Measurements from ENCODE around the gene PDCD1. TPM values are rescaled to one million over a fixed set of nuclear protein-coding genes. Genes with fewer than 3 reads are reported as not detected.
A peak's percentile ranks its signal among the peaks of the same experiment; 100 is the strongest.

The PDCD1 gene
- total and polyA plus RNA-seq, 2 donors (not counting 1 experiment from before 2014, with no cell fraction given): not detected

- Histone ChIP-seq H3K79me2 (ENCODE audit: control insufficient read depth, insufficient read depth, low read length) (no peaks in the 10 kb centered on the region), H4K20me1 (ENCODE audit: control insufficient read depth, extremely low read depth, insufficient read depth, low read length) (no peaks in the 10 kb centered on the region), H3K4me2 (ENCODE audit: extremely low read depth, insufficient read depth, low read length) (no peak overlapping the region), H2AFZ (ENCODE audit: low read length) (no peak overlapping the region), H3K27ac (ENCODE audit: insufficient read depth, low read length) (no peak overlapping the region), H3K4me3 (replicated peaks in 1 of 4; ENCODE audit: control extremely low read depth in 1 of 4, insufficient read depth in 1 of 4, low read depth in 3 of 4, low read length in 4 of 4) (no peak overlapping the region), H3K9me3 (ENCODE audit: control insufficient read depth, insufficient read depth, low read depth, low read length) (no peaks in the 10 kb centered on the region), H3K36me3 (ENCODE audit: control insufficient read depth, insufficient read depth, low read length) (no peaks in the 10 kb centered on the region), H3K9ac (ENCODE audit: insufficient read depth, low read length) (no peak overlapping the region), H3K27me3 (ENCODE audit: control insufficient read depth, insufficient read depth, low read length) (no peaks in the 10 kb centered on the region), H3K4me1 (ENCODE audit: control insufficient read depth, extremely low read depth, insufficient read depth, low read length) (no peaks in the 10 kb centered on the region)
- TF ChIP-seq CTCF (conservative IDR thresholded peaks at IDR 0.05 in 1 of 2, IDR thresholded peaks at IDR 0.05 in 1 of 2; ENCODE audit: low read depth in 1 of 2, low read length in 2 of 2) (no peak), EZH2 (IDR thresholded peaks at IDR 0.05; ENCODE audit: low read length, missing control alignments) (no peak)
- DNase-seq (ENCODE audit: low read depth in 2 of 2): no peak
Measured at GRCh38 chr2:241893265-241893664, 34.6 kb upstream of the PDCD1 start.

GRCh38 chr2:241892299-241893137 is 33.8 kb upstream of the PDCD1 start:
- no peak overlapping the region for H3K4me3 ChIP-seq (replicated peaks in 1 of 4; ENCODE audit: control extremely low read depth in 1 of 4, insufficient read depth in 1 of 4, low read depth in 3 of 4, low read length in 4 of 4)
- no peaks in the 10 kb centered on the region for H4K20me1 ChIP-seq (ENCODE audit: control insufficient read depth, extremely low read depth, insufficient read depth, low read length)
- TF ChIP-seq EZH2 (IDR thresholded peaks at IDR 0.05; ENCODE audit: low read length, missing control alignments) (no peak), CTCF (conservative IDR thresholded peaks at IDR 0.05 in 1 of 2, IDR thresholded peaks at IDR 0.05 in 1 of 2; ENCODE audit: low read depth in 1 of 2, low read length in 2 of 2) (no peak)
- H3K36me3 ChIP-seq (ENCODE audit: control insufficient read depth, insufficient read depth, low read length): no peaks in the 10 kb centered on the region
- no peaks in the 10 kb centered on the region for H3K4me1 ChIP-seq (ENCODE audit: control insufficient read depth, extremely low read depth, insufficient read depth, low read length)
- H3K79me2 ChIP-seq (ENCODE audit: control insufficient read depth, insufficient read depth, low read length): no peaks in the 10 kb centered on the region
- H3K9me3 ChIP-seq (ENCODE audit: control insufficient read depth, insufficient read depth, low read depth, low read length): no peaks in the 10 kb centered on the region
- DNase-seq (ENCODE audit: low read depth in 2 of 2): peak; percentile 33 to 42
- no peak overlapping the region for H3K27ac ChIP-seq (ENCODE audit: insufficient read depth, low read length)
- H3K9ac ChIP-seq (ENCODE audit: insufficient read depth, low read length): no peak overlapping the region
- no peaks in the 10 kb centered on the region for H3K27me3 ChIP-seq (ENCODE audit: control insufficient read depth, insufficient read depth, low read length)
- no peak overlapping the region for H3K4me2 ChIP-seq (ENCODE audit: extremely low read depth, insufficient read depth, low read length)
- H2AFZ ChIP-seq (ENCODE audit: low read length): no peak overlapping the region

- no peaks in the 10 kb centered on the region for H3K36me3 ChIP-seq (ENCODE audit: control insufficient read depth, insufficient read depth, low read length)
- H4K20me1 ChIP-seq (ENCODE audit: control insufficient read depth, extremely low read depth, insufficient read depth, low read length): no peaks in the 10 kb centered on the region
- H3K9ac ChIP-seq (ENCODE audit: insufficient read depth, low read length): no peak overlapping the region
- no peak for DNase-seq (ENCODE audit: low read depth in 2 of 2)
- no peak overlapping the region for H2AFZ ChIP-seq (ENCODE audit: low read length)
- H3K4me3 ChIP-seq (replicated peaks in 1 of 4; ENCODE audit: control extremely low read depth in 1 of 4, insufficient read depth in 1 of 4, low read depth in 3 of 4, low read length in 4 of 4): no peak overlapping the region
- no peaks in the 10 kb centered on the region for H3K79me2 ChIP-seq (ENCODE audit: control insufficient read depth, insufficient read depth, low read length)
- H3K27me3 ChIP-seq (ENCODE audit: control insufficient read depth, insufficient read depth, low read length): no peaks in the 10 kb centered on the region
- H3K4me1 ChIP-seq (ENCODE audit: control insufficient read depth, extremely low read depth, insufficient read depth, low read length): no peaks in the 10 kb centered on the region
- no peaks in the 10 kb centered on the region for H3K9me3 ChIP-seq (ENCODE audit: control insufficient read depth, insufficient read depth, low read depth, low read length)
- no peak overlapping the region for H3K4me2 ChIP-seq (ENCODE audit: extremely low read depth, insufficient read depth, low read length)
- TF ChIP-seq EZH2 (IDR thresholded peaks at IDR 0.05; ENCODE audit: low read length, missing control alignments) (no peak), CTCF (conservative IDR thresholded peaks at IDR 0.05 in 1 of 2, IDR thresholded peaks at IDR 0.05 in 1 of 2; ENCODE audit: low read depth in 1 of 2, low read length in 2 of 2) (no peak)
- no peak overlapping the region for H3K27ac ChIP-seq (ENCODE audit: insufficient read depth, low read length)
Measured at GRCh38 chr2:241891988-241892298, 33.2 kb upstream of the PDCD1 start.
